HEK293 (cell line): ENCODE data around the gene LYPLA2.

ENCODE experiments used
- CTCF ChIA-PET: fragments of 350-600 bp; formaldehyde crosslinking; extraction: SDS; loops from one replicate; lab custom pipeline; 2021; ENCODE audit warnings: antibody characterized with exemption; lab: Yijun Ruan, JAX
- POLR2A ChIA-PET: fragments of 300-600 bp; formaldehyde crosslinking; extraction: SDS; loops from one replicate; lab custom pipeline; 2020; ENCODE audit warnings: antibody characterized with exemption, inconsistent platforms; lab: Yijun Ruan, JAX
- H3K27ac ChIP-seq: fragments of 200-500 bp; sonication (Bioruptor generic); 2 replicates; pipeline ENCODE4 v1.5.1; 2014; ENCODE audit warnings: low read depth, low read length, control low read depth, inconsistent platforms; ENCODE audit errors: extremely low read depth
- H3K36me3 ChIP-seq, 2 experiments: fragments of 200-500 bp in 1 of 2; sonication (Bioruptor generic) in 1 of 2; 1 replicate in 1 of 2; 2 replicates in 1 of 2; pipeline ENCODE4 v1.5.1; 2014 to 2017; ENCODE audit warnings: inconsistent platforms in 2 of 2, low read length in 2 of 2; ENCODE audit not compliant: control insufficient read depth in 2 of 2, insufficient read depth in 1 of 2
- H3K4me1 ChIP-seq: fragments of 200-500 bp; sonication (Bioruptor generic); 2 replicates; pipeline ENCODE4 v1.5.1; 2014; ENCODE audit warnings: mild to moderate bottlenecking, low read length, inconsistent platforms; ENCODE audit not compliant: control insufficient read depth, insufficient read depth
- H3K4me3 ChIP-seq: 2 replicates; pipeline ENCODE4 v1.5.1; 2011; ENCODE audit warnings: low read depth, mild to moderate bottlenecking, control low read depth, low read length, moderate library complexity
- H3K9me3 ChIP-seq: fragments of 200-500 bp; sonication (Bioruptor generic); 2 replicates; pipeline ENCODE4 v1.5.1; 2014; ENCODE audit warnings: low read depth, low read length, inconsistent platforms; ENCODE audit not compliant: control insufficient read depth, insufficient read depth
- CTCF ChIP-seq: fragments of 450-650 bp; formaldehyde crosslinking; IDR thresholded peaks from 2 replicates; pipeline ENCODE4 v1.5.1; 2016; ENCODE audit warnings: missing biosample characterization, missing genetic modification characterization
- KLF1 ChIP-seq: fragments of 450-650 bp; formaldehyde crosslinking; IDR thresholded peaks from 2 replicates; pipeline ENCODE4 v1.5.1; 2016; ENCODE audit warnings: missing biosample characterization, missing genetic modification characterization
- KLF17 ChIP-seq: fragments of 450-650 bp; formaldehyde crosslinking; IDR thresholded peaks from 2 replicates; pipeline ENCODE4 v1.5.1; 2016; ENCODE audit warnings: missing biosample characterization, missing genetic modification characterization
- KLF7 ChIP-seq: fragments of 450-650 bp; formaldehyde crosslinking; IDR thresholded peaks from 2 replicates; pipeline ENCODE4 v1.5.1; 2016; ENCODE audit warnings: missing biosample characterization, missing genetic modification characterization, borderline replicate concordance
- MYNN ChIP-seq: fragments of 450-650 bp; formaldehyde crosslinking; IDR thresholded peaks from 2 replicates; pipeline ENCODE4 v1.5.1; 2016; ENCODE audit warnings: missing biosample characterization, missing genetic modification characterization, borderline replicate concordance
- REPIN1 ChIP-seq: fragments of 450-650 bp; formaldehyde crosslinking; IDR thresholded peaks from 2 replicates; pipeline ENCODE4 v1.5.1; 2017; ENCODE audit warnings: missing biosample characterization, missing genetic modification characterization, low read depth
- ZBTB1 ChIP-seq: fragments of 450-650 bp; formaldehyde crosslinking; IDR thresholded peaks from 2 replicates; pipeline ENCODE4 v1.5.1; 2016; ENCODE audit warnings: missing biosample characterization, missing genetic modification characterization
- ZBTB11 ChIP-seq: fragments of 450-650 bp; formaldehyde crosslinking; conservative IDR thresholded peaks from 2 replicates; pipeline ENCODE4 v1.5.1; 2016; ENCODE audit warnings: low read depth, missing biosample characterization, missing genetic modification characterization
- ZBTB44 ChIP-seq: fragments of 450-650 bp; IDR thresholded peaks from 2 replicates; pipeline ENCODE4 v1.5.1; 2018; ENCODE audit warnings: missing biosample characterization, mild to moderate bottlenecking, missing genetic modification characterization
- ZBTB48 ChIP-seq: fragments of 450-650 bp; formaldehyde crosslinking; IDR thresholded peaks from 2 replicates; pipeline ENCODE4 v1.5.1; 2016; ENCODE audit warnings: missing biosample characterization, missing genetic modification characterization
- ZFP41 ChIP-seq: fragments of 450-650 bp; formaldehyde crosslinking; IDR thresholded peaks from 2 replicates; pipeline ENCODE4 v1.5.1; 2016; ENCODE audit warnings: missing biosample characterization, missing genetic modification characterization, borderline replicate concordance
- ZNF174 ChIP-seq: fragments of 450-650 bp; formaldehyde crosslinking; IDR thresholded peaks from 2 replicates; pipeline ENCODE4 v1.5.0; 2017; ENCODE audit warnings: missing biosample characterization, mild to moderate bottlenecking, missing genetic modification characterization
- ZNF416 ChIP-seq: fragments of 450-650 bp; formaldehyde crosslinking; IDR thresholded peaks from 2 replicates; pipeline ENCODE4 v1.5.1; 2016; ENCODE audit warnings: missing biosample characterization, missing genetic modification characterization
- ZNF580 ChIP-seq: fragments of 450-650 bp; formaldehyde crosslinking; IDR thresholded peaks from 2 replicates; pipeline ENCODE4 v1.5.1; 2016; ENCODE audit warnings: missing biosample characterization, missing genetic modification characterization
- ZNF645 ChIP-seq: fragments of 450-650 bp; formaldehyde crosslinking; IDR thresholded peaks from 2 replicates; pipeline ENCODE4; 2016; ENCODE audit warnings: missing biosample characterization, missing genetic modification characterization
- ZNF654 ChIP-seq: fragments of 450-650 bp; formaldehyde crosslinking; IDR thresholded peaks from 2 replicates; pipeline ENCODE4 v1.5.1; 2016; ENCODE audit warnings: low read depth, missing biosample characterization, missing genetic modification characterization
- ZNF785 ChIP-seq: fragments of 450-650 bp; formaldehyde crosslinking; IDR thresholded peaks from 2 replicates; pipeline ENCODE4 v1.5.1; 2016; ENCODE audit warnings: missing biosample characterization, missing genetic modification characterization

LYPLA2 gene

GRCh38 chr1:23810818-23811540 is 20.0 kb downstream of the LYPLA2 start:
- H3K27ac ChIP-seq, result no peak overlapping the region
- no peaks in the 10 kb centered on the region for H3K9me3 ChIP-seq
- POLR2A ChIA-PET, result interaction anchor here (0.6 to 2.5 kb wide), 7 partner anchors 11 to 467 kb away, joined by 3 to 11 read pairs (median 4); partner anchors contain the start of genes GALE, HMGCL, HNRNPR and PITHD1
- H3K4me1 ChIP-seq, result no peaks in the 10 kb centered on the region
- TF ChIP-seq ZBTB48 (tag by site-specific recombination) (peak; percentile 30; the same call in 1 of the 2 replicates), CTCF (tag by site-specific recombination) (peak; percentile 54), ZBTB11 (tag by site-specific recombination) (no peak), KLF1 (tag by site-specific recombination) (0 out of 2 replicates have a peak, but pooled peaks have one; percentile 17), MYNN (no peak), ZNF174 (tag by site-specific recombination) (no peak), ZNF580 (tag by site-specific recombination) (0 out of 2 replicates have a peak, but pooled peaks have one; percentile 39), ZBTB44 (tag by site-specific recombination) (no peak), ZNF654 (tag by site-specific recombination) (peak; percentile 22), KLF7 (tag by site-specific recombination) (peak; percentile 49; the same call in 1 of the 2 replicates), ZFP41 (tag by site-specific recombination) (no peak), KLF17 (no peak), REPIN1 (tag by site-specific recombination) (no peak), ZBTB1 (tag by site-specific recombination) (no peak), ZNF645 (tag by site-specific recombination) (no peak), ZNF416 (tag by site-specific recombination) (no peak), ZNF785 (tag by site-specific recombination) (peak; percentile 73)
- peaks cover 0 to 59% of the 10 kb centered on the region in 2 experiments; a peak in 1 of 3 replicates for H3K36me3 ChIP-seq
- H3K4me3 ChIP-seq, result no peak overlapping the region
- CTCF ChIA-PET, result interaction anchor here (0.6 to 5.3 kb wide), 23 partner anchors 10 to 235 kb away, joined by 3 to 80 read pairs (median 6); partner anchors contain the start of genes FUCA1, GALE, HMGCL and PITHD1
